Large intestine (tissue), 3 donors: ENCODE measurements around the gene SIK3. TPM values are rescaled to one million over a fixed set of nuclear protein-coding genes. Genes with fewer than 3 reads are reported as not detected.

Experiments
- DNase-seq, 2 donors: peaks; one replicate each; pipeline versions ENCODE4 v3.0.0 to v3.0.0-alpha.2; 2013
- H3K27ac ChIP-seq: one replicate; pipeline ENCODE4 v1.5.1; 2013; ENCODE audit warnings: low read length
- H3K27me3 ChIP-seq: 2 replicates; pipeline ENCODE4 v1.6.1; 2013; ENCODE audit warnings: low read length; ENCODE audit not compliant: control insufficient read depth, insufficient read depth
- H3K36me3 ChIP-seq: 2 replicates; pipeline ENCODE4 v1.6.1; 2013; ENCODE audit warnings: low read length; ENCODE audit not compliant: control insufficient read depth, insufficient read depth
- H3K4me1 ChIP-seq: one replicate; pipeline ENCODE4 v1.6.1; 2013; ENCODE audit warnings: low read length; ENCODE audit not compliant: control insufficient read depth, insufficient read depth
- H3K4me3 ChIP-seq: one replicate; pipeline ENCODE4 v1.5.1; 2013; ENCODE audit warnings: low read length
- H3K9me3 ChIP-seq: one replicate; pipeline ENCODE4 v1.6.1; 2013; ENCODE audit warnings: mild to moderate bottlenecking, low read depth, low read length, moderate library complexity; ENCODE audit not compliant: control insufficient read depth
- WGBS: methylation state at CpG from one replicate; pipeline ENCODE4 v1.1.5; 2013; ENCODE audit warnings: low lambda C conversion rate; ENCODE audit not compliant: insufficient coverage; 5-methylcytosine and 5-hydroxymethylcytosine counted together
- polyA plus RNA-seq: library from polyadenylated mRNA; unstranded; fragments of 120-200 nt; gene quantifications from one replicate; pipeline ENCODE4 v1.2.1, GENCODE V29; 2013

SIK3 gene
- polyA plus RNA-seq, 1 donor, result 34.6 TPM

GRCh38 chr11:116953530-116954285 is 144.5 kb downstream of the SIK3 start:
- WGBS, result 100% methylated on average over 2 of the region's 6 CpGs
- H3K36me3 ChIP-seq, result peaks cover 21% of the 10 kb centered on the region
- H3K4me3 ChIP-seq, result no peak overlapping the region
- no peak for DNase-seq
- no peaks in the 10 kb centered on the region for H3K4me1 ChIP-seq
- no peaks in the 10 kb centered on the region for H3K27me3 ChIP-seq
- no peak overlapping the region for H3K27ac ChIP-seq
- no peaks in the 10 kb centered on the region for H3K9me3 ChIP-seq

GRCh38 chr11:116951762-116952161 is 146.5 kb downstream of the SIK3 start:
- no peaks in the 10 kb centered on the region for H3K27me3 ChIP-seq
- DNase-seq, result no peak
- no peak overlapping the region for H3K4me3 ChIP-seq
- no peak overlapping the region for H3K27ac ChIP-seq
- WGBS, result 100% methylated on average over 1 of the region's 3 CpGs
- no peaks in the 10 kb centered on the region for H3K4me1 ChIP-seq
- no peaks in the 10 kb centered on the region for H3K9me3 ChIP-seq
- peaks cover 21% of the 10 kb centered on the region for H3K36me3 ChIP-seq

- 100% methylated on average over 2 of the region's 4 CpGs for WGBS
- DNase-seq, result no peak
- peaks cover 13% of the 10 kb centered on the region for H3K36me3 ChIP-seq
Observed at GRCh38 chr11:116950210-116950609, 148.0 kb downstream of the SIK3 start.

GRCh38 chr11:116948391-116948790 is 149.8 kb downstream of the SIK3 start:
- H3K27me3 ChIP-seq, result no peaks in the 10 kb centered on the region
- H3K9me3 ChIP-seq, result no peaks in the 10 kb centered on the region
- no peaks in the 10 kb centered on the region for H3K4me1 ChIP-seq
- DNase-seq, result no peak
- no peak overlapping the region for H3K27ac ChIP-seq
- H3K36me3 ChIP-seq, result peaks cover 10% of the 10 kb centered on the region
- 96% methylated on average over 3 of the region's 4 CpGs for WGBS
- H3K4me3 ChIP-seq, result no peak overlapping the region

More at GRCh38 chr11:116950210-116950609, 148.0 kb downstream of the SIK3 start:
- H3K4me1 ChIP-seq, result no peaks in the 10 kb centered on the region
- H3K27ac ChIP-seq, result no peak overlapping the region
- no peaks in the 10 kb centered on the region for H3K27me3 ChIP-seq
- no peaks in the 10 kb centered on the region for H3K9me3 ChIP-seq
- no peak overlapping the region for H3K4me3 ChIP-seq

GRCh38 chr11:116946414-116946813 is 151.8 kb downstream of the SIK3 start:
- peaks cover 9% of the 10 kb centered on the region for H3K36me3 ChIP-seq
- WGBS, result 40% methylated on average over 1 of the region's 3 CpGs
- no peaks in the 10 kb centered on the region for H3K9me3 ChIP-seq
- no peak overlapping the region for H3K27ac ChIP-seq
- no peaks in the 10 kb centered on the region for H3K27me3 ChIP-seq
- no peaks in the 10 kb centered on the region for H3K4me1 ChIP-seq
- DNase-seq, result no peak
- no peak overlapping the region for H3K4me3 ChIP-seq

- Histone ChIP-seq H3K36me3 (peaks cover 9% of the 10 kb centered on the region), H3K27me3 (no peaks in the 10 kb centered on the region), H3K27ac (no peak overlapping the region), H3K4me3 (no peak overlapping the region), H3K4me1 (no peaks in the 10 kb centered on the region), H3K9me3 (no peaks in the 10 kb centered on the region)
- 100% methylated on average over 1 of the region's 1 CpG for WGBS
- DNase-seq, result no peak
Observed at GRCh38 chr11:116939499-116939898, 158.7 kb downstream of the SIK3 start.

GRCh38 chr11:116938471-116939070 is 159.7 kb downstream of the SIK3 start:
- Histone ChIP-seq H3K27ac (no peak overlapping the region), H3K36me3 (peaks cover 6% of the 10 kb centered on the region), H3K27me3 (no peaks in the 10 kb centered on the region), H3K4me3 (no peak overlapping the region), H3K9me3 (no peaks in the 10 kb centered on the region), H3K4me1 (no peaks in the 10 kb centered on the region)
- no peak for DNase-seq
- WGBS, result no CpG with 5 or more reads among the region's 2 CpGs

- 100% methylated on average over 3 of the region's 3 CpGs for WGBS
- Histone ChIP-seq H3K27ac (no peak overlapping the region), H3K27me3 (no peaks in the 10 kb centered on the region), H3K9me3 (no peaks in the 10 kb centered on the region), H3K4me1 (no peaks in the 10 kb centered on the region), H3K36me3 (peaks cover 6% of the 10 kb centered on the region), H3K4me3 (no peak overlapping the region)
- no peak for DNase-seq
Observed at GRCh38 chr11:116936754-116937446, 161.3 kb downstream of the SIK3 start.

GRCh38 chr11:116935514-116935913 is 162.7 kb downstream of the SIK3 start:
- Histone ChIP-seq H3K36me3 (peaks cover 6% of the 10 kb centered on the region), H3K27ac (no peak overlapping the region), H3K4me3 (no peak overlapping the region), H3K9me3 (no peaks in the 10 kb centered on the region), H3K4me1 (no peaks in the 10 kb centered on the region), H3K27me3 (no peaks in the 10 kb centered on the region)
- WGBS, result no CpG with 5 or more reads among the region's 1 CpG
- DNase-seq, result no peak

- H3K36me3 ChIP-seq, result peaks cover 6% of the 10 kb centered on the region
- no peak overlapping the region for H3K27ac ChIP-seq
- no peaks in the 10 kb centered on the region for H3K27me3 ChIP-seq
- H3K9me3 ChIP-seq, result no peaks in the 10 kb centered on the region
- no peak overlapping the region for H3K4me3 ChIP-seq
- no peak for DNase-seq
- peaks cover 1% of the 10 kb centered on the region for H3K4me1 ChIP-seq
- WGBS, result no CpG with 5 or more reads among the region's 1 CpG
Observed at GRCh38 chr11:116935089-116935488, 163.1 kb downstream of the SIK3 start.
